GM18870 (cell line): Measurements from ENCODE around the gene CFAP52.
"Not testable (repeated sequence)": the region's sequence is repeated elsewhere in the genome, so short reads cannot be mapped to it uniquely, and the experiment has no call there.

Experiments
- ATAC-seq: cut with Tn5 transposase; IDR thresholded peaks from one replicate; pipeline ENCODE4 v1.9.1; 2021; ENCODE audit warnings: moderate library complexity; ENCODE audit not compliant: unreplicated experiment

CFAP52 gene, protein sequence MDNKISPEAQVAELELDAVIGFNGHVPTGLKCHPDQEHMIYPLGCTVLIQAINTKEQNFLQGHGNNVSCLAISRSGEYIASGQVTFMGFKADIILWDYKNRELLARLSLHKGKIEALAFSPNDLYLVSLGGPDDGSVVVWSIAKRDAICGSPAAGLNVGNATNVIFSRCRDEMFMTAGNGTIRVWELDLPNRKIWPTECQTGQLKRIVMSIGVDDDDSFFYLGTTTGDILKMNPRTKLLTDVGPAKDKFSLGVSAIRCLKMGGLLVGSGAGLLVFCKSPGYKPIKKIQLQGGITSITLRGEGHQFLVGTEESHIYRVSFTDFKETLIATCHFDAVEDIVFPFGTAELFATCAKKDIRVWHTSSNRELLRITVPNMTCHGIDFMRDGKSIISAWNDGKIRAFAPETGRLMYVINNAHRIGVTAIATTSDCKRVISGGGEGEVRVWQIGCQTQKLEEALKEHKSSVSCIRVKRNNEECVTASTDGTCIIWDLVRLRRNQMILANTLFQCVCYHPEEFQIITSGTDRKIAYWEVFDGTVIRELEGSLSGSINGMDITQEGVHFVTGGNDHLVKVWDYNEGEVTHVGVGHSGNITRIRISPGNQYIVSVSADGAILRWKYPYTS

GRCh38 chr17:9576521-9577372, at the start of gene CFAP52:
Gene CFAP52, plus strand, starts transcription at chr17:9576642. Its CDS starts 54 bp downstream, at chr17:9576696.
- ATAC-seq, result no peak

DNA sequence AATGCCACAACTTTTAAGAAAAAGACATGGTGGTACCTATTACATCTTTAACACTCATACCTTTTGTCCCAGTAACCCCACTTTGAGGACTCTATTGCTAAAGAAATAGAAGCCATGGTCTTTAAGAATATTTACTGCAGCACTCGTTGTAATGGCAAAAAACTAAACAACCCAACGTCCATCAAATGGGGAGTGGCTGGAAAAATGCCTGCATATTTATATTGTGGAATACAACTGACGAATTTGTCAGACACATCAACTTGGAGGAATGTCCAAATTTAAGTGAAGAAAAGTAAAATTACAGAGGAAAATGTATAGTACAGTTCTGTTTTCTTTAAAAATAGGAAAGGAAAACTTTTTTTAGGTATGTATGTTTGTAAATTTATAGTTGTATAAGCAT, 48.7 kb upstream of the CFAP52 start:
- no peak for ATAC-seq

- no peak for ATAC-seq
Observed at GRCh38 chr17:9529033-9529700, 47.3 kb upstream of the CFAP52 start.

DNA sequence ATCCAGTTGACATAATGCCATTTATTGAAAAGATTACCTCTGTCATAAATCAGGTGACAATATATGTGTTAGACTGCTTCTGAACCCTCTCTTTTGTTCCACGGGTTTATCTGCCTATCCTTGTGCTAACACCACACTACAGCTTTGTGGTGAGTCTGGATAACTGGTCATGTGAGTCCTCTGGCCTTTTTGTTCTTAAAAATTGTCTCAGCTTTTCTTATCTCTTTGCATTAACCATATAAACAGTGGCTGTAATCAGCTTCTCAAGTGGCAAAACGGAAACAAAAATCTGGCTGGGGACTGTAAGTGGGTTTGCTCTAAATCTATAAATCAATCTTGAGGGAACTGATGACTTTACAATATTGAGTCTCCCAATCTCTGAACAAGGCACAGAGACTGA, 45.4 kb upstream of the CFAP52 start:
- no peak for ATAC-seq

GRCh38 chr17:9532715-9533114, 43.7 kb upstream of the CFAP52 start:
- ATAC-seq, result no peak

GRCh38 chr17:9533441-9533840, 43.0 kb upstream of the CFAP52 start:
- no peak for ATAC-seq

GRCh38 chr17:9536061-9536460, 40.4 kb upstream of the CFAP52 start:
- no peak for ATAC-seq

DNA sequence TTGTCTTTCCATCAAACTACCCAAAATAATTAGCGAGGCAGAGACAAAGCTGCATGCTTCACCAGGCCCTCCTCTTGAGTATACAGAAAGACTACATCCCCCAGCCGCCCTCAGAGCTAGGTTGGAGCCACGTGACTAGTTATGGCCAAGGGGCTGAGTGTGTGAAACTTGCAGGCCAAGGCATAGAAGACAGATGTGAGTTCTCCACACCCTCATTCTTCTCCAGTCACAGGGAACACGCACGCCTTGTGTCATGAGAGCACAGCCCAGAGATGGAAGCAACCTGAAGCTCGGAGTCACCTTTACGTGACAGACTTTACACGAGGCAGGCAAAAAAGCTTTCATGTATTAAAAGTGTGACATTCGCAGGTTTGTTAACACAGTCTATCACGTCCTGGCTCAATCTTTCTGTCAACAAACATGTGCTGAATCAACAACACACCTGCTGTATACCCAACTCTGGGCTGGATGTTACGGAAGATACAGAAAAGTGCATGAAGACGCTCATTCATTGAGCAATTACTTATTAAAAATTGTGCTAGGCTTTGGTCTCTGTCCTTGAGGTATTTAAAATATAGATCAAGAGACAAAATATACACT, 39.2 kb upstream of the CFAP52 start:
- ATAC-seq, result no peak

- ATAC-seq, result no peak
Observed at GRCh38 chr17:9538626-9539025, 37.8 kb upstream of the CFAP52 start.

GRCh38 chr17:9541718-9542117, 34.7 kb upstream of the CFAP52 start:
- ATAC-seq, result no peak

GRCh38 chr17:9544221-9544620, 32.2 kb upstream of the CFAP52 start:
- ATAC-seq, result no peak

GRCh38 chr17:9549215-9549614, 27.2 kb upstream of the CFAP52 start:
- ATAC-seq, result no peak

DNA sequence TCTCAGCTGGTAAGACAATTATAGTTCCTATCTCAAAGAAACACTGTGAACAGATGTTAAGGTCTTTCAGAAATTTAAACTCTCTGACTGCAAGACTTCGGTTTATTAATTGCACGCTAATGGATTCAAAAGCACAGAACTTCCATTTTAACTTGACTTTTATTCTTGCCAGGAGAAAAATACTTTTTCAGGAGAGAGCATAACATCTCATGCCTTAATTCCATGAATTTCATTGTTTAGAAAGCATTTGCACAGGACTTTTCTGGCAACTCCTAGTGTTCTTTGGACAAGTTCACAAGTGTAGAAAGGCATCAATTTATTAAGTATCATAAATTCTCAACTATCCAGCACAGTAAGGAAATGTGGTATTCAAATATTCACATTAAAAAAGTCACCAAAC, 23.3 kb upstream of the CFAP52 start:
- ATAC-seq, result no peak

DNA sequence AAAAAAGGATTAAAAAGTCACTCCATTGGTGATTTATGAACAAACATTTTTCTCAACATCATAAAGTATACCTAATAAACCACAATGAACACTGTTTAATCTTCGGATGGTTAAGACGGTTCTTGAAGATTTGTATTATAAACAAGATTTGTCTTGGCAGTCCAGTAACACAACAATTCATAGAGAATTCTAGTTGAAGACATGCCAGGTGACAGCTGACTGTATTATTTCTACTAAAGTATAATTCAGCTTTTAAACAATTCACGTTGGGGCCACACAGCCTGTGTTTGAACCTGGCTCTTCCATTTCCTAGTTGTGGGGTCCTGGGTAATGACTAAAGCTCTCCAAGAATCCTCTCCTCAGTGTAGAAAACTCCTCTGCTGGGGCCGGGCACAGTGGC, 22.8 kb upstream of the CFAP52 start:
- no peak for ATAC-seq

DNA sequence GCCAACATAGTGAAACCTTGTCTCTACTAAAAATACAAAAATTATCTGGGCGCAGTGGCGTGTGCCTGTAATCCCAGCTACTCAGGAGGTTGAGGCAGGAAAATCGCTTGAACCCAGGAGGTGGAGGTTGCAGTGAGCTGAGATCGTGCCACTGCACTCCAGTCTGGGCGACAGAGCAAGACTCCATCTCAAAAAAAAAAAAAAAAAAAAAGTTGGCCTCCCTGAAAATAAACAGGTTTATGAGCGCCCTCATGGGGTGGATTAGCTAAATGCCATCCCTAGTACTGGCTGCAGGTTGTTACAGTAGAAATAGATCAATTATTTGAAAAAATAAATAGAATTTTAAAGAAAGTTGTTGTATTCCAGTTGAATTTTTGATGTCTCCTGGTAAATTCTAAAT, 21.7 kb upstream of the CFAP52 start:
- not testable (repeated sequence) for ATAC-seq

DNA sequence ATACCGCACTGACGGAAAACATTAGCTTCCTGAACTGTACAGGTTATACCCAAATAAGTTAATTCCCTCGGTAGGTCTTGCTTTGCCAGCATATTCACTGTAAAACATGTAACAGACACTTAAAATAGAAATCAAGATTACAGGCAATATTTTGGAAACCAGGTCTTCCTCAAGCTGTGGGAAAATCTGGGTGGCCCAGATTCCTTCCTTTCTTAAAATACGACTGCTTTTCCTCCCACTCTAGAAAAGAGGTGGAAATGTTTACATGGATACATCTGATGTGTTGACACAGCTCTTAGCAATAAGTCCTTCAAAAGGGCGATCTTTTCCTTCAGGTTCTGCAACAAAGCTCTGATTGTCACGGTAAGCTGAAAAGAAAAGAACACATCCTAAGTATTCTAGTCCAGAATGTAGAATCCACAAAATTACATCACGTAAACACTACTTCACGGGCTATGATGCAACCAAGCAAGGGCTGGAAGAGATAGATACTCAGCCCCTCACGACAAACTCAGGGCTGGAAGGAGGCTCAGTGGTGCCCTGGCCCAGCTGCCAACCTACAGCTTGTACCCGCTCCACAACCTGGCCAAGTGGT, 19.2 kb upstream of the CFAP52 start:
- ATAC-seq, result no peak

GRCh38 chr17:9557857-9558256, 18.6 kb upstream of the CFAP52 start:
- no peak for ATAC-seq

- no peak for ATAC-seq
Observed at GRCh38 chr17:9564104-9564503, 12.3 kb upstream of the CFAP52 start.

DNA sequence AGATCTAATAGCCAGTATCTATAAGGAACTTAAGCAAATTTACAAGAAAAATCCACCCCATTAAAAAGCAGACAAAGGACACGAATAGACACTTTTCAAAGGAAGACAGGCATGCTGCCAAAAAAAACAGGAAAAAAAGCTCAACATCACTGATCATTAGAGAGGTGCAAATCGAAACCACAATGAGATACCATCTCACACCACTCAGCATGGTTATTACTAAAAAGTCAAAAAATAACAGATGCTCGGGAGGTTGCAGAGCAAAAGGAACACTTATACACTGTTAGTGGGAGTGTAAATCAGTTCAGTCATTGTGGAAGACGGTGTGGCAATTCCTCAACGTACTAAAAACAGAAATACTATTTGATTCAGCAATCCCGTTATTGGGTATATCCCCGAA, 10.4 kb upstream of the CFAP52 start:
- no peak for ATAC-seq

DNA sequence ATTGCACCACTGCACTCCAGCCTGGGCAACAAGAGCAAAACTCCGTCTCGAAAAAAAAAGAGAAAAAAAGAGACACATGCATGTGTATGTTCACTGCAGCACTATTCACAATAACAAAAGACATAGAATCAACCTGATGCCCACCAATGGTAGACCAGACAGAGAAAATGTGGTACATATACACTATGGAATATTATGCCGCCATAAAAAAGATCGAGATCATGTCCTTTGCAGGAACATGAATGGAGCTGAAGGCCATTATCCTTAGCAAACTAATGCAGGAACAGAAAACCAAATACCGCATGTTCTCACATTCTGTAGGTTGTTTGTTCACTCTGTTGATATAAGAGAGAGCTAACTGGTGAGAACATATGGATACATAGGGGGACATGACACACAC, 9.7 kb upstream of the CFAP52 start:
- ATAC-seq, result not testable (repeated sequence)
